WTC11 (cell line): ENCODE measurements around the gene RNF224.

ENCODE experiments used
- CREM ChIP-seq: sonication (generic); formaldehyde crosslinking; IDR thresholded peaks from 2 replicates; pipeline ENCODE4 v1.8.1; 2022; ENCODE audit warnings: mild to moderate bottlenecking, missing genetic modification reagents, moderate library complexity
- E2F5 ChIP-seq: sonication (generic); formaldehyde crosslinking; IDR thresholded peaks from 2 replicates; pipeline ENCODE4 v1.8.1; 2022; ENCODE audit warnings: mild to moderate bottlenecking, moderate library complexity, missing genetic modification reagents
- ETV6 ChIP-seq: sonication (generic); formaldehyde crosslinking; IDR thresholded peaks from 2 replicates; pipeline ENCODE4 v1.8.1; 2022; ENCODE audit warnings: mild to moderate bottlenecking, missing genetic modification reagents
- NR1H2 ChIP-seq: sonication (generic); formaldehyde crosslinking; IDR thresholded peaks from 2 replicates; pipeline ENCODE4 v1.9.0; 2021; ENCODE audit warnings: mild to moderate bottlenecking, moderate library complexity, missing genetic modification reagents
- PRDM15 ChIP-seq: sonication (generic); formaldehyde crosslinking; IDR thresholded peaks from 2 replicates; pipeline ENCODE4 v1.8.0; 2022; ENCODE audit warnings: missing genetic modification reagents
- SMAD3 ChIP-seq: sonication (generic); formaldehyde crosslinking; IDR thresholded peaks from 2 replicates; pipeline ENCODE4 v1.8.0; 2022; ENCODE audit warnings: missing genetic modification reagents, mild to moderate bottlenecking, borderline replicate concordance
- TP53 ChIP-seq: sonication (generic); formaldehyde crosslinking; IDR thresholded peaks from 2 replicates; pipeline ENCODE4 v1.8.1; 2023; ENCODE audit warnings: mild to moderate bottlenecking, missing genetic modification reagents
- ZNF263 ChIP-seq: sonication (generic); formaldehyde crosslinking; IDR thresholded peaks from 2 replicates; pipeline ENCODE4 v1.8.1; 2022; ENCODE audit warnings: low read depth, mild to moderate bottlenecking, moderate library complexity, missing genetic modification reagents
- ZNF416 ChIP-seq: fragments of 250-450 bp; sonication (Bioruptor Pico); IDR thresholded peaks from 2 replicates; pipeline ENCODE4 v1.9.0; 2021; ENCODE audit warnings: mild to moderate bottlenecking, inconsistent platforms
- TF ChIP-seq, protein P1 (sequence below): fragments of 200-600 bp; IDR thresholded peaks from 2 replicates; pipeline ENCODE4 v1.8.0; 2022; ENCODE audit warnings: antibody characterized with exemption

DNA sequence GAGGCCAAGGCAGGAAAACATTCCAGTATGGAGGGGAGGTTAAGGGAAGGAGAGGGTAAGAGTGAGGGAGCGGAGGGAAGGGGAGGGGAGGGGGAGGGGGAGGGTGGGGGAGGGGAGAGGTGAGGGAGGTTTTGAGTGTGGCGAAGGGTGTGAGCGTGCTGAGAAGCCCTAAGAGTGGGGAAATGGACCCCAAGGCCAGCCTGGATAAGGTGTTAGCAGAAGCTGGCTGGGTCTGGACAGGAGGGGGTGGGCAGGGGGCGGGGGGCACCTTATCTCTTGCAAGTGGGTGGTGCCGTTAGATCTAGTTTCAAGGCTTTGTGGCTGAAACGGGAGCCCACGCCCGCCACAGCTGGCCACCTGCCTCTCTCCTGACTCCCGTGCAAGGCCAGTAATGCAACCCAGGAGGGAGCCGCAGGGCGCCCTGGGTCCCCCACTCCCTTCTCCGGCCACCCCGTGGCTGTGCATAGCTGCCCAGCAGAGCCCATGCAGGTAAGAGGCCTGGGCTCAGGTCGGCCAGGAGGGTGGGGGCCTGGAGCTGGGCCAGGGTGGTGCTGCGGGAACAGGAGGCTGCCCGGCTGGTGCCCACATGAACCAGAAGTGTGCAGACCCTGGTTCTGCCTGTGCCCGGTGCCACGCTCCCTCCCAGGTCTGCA is 677 bp downstream of the RNF224 start:
- no peak for TF ChIP-seq CREM (CRISPR knock-in tag)
- TF ChIP-seq, protein P1, sequence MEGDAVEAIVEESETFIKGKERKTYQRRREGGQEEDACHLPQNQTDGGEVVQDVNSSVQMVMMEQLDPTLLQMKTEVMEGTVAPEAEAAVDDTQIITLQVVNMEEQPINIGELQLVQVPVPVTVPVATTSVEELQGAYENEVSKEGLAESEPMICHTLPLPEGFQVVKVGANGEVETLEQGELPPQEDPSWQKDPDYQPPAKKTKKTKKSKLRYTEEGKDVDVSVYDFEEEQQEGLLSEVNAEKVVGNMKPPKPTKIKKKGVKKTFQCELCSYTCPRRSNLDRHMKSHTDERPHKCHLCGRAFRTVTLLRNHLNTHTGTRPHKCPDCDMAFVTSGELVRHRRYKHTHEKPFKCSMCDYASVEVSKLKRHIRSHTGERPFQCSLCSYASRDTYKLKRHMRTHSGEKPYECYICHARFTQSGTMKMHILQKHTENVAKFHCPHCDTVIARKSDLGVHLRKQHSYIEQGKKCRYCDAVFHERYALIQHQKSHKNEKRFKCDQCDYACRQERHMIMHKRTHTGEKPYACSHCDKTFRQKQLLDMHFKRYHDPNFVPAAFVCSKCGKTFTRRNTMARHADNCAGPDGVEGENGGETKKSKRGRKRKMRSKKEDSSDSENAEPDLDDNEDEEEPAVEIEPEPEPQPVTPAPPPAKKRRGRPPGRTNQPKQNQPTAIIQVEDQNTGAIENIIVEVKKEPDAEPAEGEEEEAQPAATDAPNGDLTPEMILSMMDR = no peak
- no peak for TF ChIP-seq SMAD3 (CRISPR knock-in tag)
- TF ChIP-seq TP53 = no peak
- TF ChIP-seq NR1H2 (CRISPR knock-in tag) = no peak
- no peak for TF ChIP-seq ETV6 (CRISPR knock-in tag)
- no peak for TF ChIP-seq E2F5 (CRISPR knock-in tag)
- TF ChIP-seq ZNF416 (CRISPR knock-in tag) = no peak
- TF ChIP-seq ZNF263 = no peak
- no peak for TF ChIP-seq PRDM15 (CRISPR knock-in tag)
